NCI-H1417 treated with DMSO at 0.1 percent for 48 hours (cell line): Measurements from ENCODE around the gene PRDM2.

Source experiments
- DNase-seq: peaks from one replicate; lab custom pipeline; 2025; lab: John Stamatoyannopoulos, UW

PRDM2 gene

DNA sequence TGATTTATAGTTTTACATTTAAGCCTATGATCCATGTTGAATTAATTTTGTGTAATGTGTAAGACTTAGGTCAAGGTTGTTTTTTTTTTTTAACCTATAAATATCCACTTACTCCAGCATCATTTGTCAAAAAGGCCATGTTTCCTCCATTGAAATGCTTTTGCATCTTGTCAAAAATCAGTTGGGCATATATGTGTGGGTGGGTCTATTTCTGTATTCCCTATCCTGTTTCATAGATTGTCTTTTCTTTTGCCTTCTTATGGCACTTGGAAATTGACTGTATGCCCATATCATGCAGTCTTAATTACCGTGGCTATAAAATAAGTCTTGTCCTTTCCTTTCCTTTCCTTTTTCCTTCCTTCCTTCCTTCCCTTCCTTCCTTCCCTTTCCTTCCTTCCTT, 138.2 kb downstream of the PRDM2 start:
- no peak for DNase-seq

- no peak for DNase-seq
Measured at GRCh38 chr1:13842497-13842896, 142.5 kb downstream of the PRDM2 start.

- DNase-seq: no peak
Measured at GRCh38 chr1:13851726-13852125, 151.7 kb downstream of the PRDM2 start.

DNA sequence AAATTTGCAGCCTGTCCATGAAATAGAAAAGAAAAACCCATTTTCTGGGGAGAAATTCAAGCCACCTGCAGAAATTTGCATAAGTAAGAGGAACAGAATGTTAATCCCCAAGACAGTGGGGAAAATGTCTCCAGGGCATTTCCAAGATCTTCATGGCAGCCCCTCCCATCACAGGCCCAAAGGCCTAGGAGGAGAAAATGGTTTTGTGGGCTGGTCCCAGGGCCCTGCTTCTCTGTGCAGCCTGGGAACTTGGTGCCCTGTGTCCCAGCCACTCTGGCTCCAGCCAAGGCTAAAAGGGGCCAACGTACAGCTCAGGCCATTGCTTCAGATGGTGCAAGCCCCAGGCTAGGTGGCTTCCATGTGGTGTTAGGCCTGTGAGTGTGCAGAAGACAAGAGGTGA, 155.6 kb downstream of the PRDM2 start:
- no peak for DNase-seq

DNA sequence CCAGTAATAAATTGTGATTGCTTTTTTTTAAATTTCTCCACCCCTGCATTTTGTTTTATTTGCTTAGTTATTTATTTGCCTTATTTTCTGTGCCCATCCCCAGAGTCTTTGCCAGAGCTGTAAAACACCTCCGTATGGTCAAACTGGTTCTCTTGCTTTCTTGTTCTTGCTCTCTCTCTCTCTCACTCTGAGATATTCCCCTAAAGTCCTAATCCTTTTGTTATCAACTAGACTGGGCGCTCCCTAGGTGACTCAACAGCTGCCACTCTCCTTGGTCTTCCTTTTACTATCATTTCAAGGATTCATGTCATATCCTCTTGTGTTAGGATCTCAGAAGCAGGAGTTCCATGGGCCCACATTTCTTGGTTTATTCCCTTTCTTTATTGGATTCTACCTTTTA, 160.0 kb downstream of the PRDM2 start:
- no peak for DNase-seq

- DNase-seq: no peak
Measured at GRCh38 chr1:13864760-13865159, 164.8 kb downstream of the PRDM2 start.

- no peak for DNase-seq
Measured at GRCh38 chr1:13865851-13866250, 165.9 kb downstream of the PRDM2 start.

DNA sequence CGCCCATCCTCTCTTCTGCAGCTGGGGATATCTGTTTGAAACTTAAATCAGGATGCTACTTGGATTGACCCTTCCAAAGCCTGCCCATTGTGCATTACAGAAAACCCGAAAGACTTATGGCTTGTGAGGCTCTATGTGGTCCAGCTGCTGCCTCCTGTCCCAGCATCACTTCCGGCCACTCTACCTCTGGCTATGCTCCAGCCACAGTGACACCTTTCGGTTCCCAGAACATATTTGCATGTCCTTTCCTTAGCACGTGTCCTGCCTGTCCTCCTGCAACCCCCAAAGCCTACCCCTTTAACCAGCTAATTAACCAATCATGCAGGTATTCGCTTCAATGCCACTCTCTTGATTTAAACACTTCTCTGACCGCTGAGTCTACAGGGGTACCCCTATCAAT, 167.6 kb downstream of the PRDM2 start:
- no peak for DNase-seq

DNA sequence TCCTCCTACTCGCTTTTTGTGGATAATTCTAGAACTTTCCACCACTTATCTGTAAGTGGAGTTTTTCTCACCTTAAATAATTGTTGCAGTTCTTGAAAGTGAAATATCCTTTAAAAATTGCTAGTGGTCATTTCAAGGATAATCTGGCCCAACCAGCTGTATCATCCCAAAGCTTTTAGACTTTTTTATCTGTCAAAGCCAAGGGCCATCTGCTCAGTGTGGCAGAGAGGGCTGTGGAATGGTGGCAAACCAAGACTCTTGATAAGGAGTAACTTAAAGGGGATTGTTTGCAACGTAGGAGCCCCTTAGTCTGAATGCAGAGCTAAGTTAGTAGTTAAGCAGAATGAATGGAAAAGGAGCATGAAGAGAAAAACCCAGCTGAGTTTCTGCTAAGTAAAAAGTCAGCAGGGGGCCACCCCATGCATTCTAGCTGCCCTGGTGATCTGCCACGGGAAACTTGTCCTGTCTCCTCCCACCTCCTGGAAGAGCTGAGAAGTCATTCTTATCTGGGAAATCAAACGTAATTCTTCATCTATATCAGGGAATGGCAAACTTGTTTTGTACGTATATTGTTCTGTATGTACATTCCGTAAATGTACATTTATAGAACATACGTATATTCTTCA, 169.3 kb downstream of the PRDM2 start:
- DNase-seq: no peak

DNA sequence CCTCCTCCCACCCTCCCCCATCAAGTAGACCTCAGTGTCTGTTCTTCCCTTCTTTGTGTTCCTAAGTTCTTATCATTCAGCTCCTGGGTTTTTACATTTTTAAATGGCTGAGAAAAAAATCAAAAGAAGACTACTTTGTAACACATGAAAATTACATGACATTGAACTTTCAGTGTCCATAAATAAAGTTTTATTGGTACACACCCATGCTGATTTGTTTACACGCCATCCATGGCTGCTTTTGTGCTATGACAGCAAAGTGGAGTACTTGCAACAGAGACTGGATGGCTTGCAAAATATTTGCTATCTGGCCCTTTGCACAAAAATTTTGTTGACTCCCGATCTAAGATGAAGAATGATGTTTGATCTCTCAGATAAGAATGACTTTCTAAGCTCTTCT, 171.4 kb downstream of the PRDM2 start:
- DNase-seq: no peak

DNA sequence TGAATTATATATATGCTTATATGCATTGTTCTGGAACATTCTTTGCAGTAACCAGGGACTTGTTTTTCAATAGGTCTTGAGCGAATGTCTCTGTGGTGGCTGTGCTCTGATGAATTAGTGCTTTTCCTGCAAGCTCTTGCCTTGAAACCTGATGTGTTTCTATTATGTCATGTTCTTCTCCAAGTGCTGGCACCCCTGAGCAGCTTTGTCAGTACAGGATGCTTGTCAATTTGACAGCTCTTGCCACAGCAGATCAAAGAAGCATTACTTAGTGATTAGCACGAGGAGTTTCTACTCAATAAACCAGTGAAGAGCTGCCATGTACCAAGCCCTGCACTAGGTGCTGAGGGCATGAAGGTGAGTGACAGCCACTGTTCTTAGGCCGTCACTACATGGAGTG, 171.9 kb downstream of the PRDM2 start:
- no peak for DNase-seq

DNA sequence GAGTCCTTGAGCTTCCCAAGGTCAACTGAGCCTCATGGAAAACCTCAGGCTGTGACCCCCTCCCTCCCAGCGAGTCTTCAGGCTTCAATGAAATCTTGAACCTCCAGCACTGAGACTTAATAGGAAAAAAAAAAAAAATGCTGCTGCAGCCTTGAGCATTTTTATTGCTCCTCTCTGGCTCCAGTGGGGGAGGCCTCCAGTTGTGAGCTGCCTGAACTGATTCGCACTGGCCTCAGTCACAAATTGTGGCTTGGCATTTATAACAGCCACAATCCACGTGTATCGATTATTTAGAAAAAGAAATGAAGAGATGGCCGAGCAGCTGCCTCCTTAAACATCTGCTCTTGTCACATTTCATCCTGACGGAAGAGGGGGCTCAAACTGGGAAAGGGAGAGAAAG, 173.0 kb downstream of the PRDM2 start:
- no peak for DNase-seq
